ENCODE data around the gene MDC1. TPM values are rescaled to one million over a fixed set of nuclear protein-coding genes. Genes with fewer than 3 reads are reported as not detected.
"Not testable (repeated sequence)": the region's sequence is repeated elsewhere in the genome, so short reads cannot be mapped to it uniquely, and the experiment has no call there.

Gene MDC1
- total RNA-seq, 1 experiment from 2014 or later = 66.6 TPM

DNA sequence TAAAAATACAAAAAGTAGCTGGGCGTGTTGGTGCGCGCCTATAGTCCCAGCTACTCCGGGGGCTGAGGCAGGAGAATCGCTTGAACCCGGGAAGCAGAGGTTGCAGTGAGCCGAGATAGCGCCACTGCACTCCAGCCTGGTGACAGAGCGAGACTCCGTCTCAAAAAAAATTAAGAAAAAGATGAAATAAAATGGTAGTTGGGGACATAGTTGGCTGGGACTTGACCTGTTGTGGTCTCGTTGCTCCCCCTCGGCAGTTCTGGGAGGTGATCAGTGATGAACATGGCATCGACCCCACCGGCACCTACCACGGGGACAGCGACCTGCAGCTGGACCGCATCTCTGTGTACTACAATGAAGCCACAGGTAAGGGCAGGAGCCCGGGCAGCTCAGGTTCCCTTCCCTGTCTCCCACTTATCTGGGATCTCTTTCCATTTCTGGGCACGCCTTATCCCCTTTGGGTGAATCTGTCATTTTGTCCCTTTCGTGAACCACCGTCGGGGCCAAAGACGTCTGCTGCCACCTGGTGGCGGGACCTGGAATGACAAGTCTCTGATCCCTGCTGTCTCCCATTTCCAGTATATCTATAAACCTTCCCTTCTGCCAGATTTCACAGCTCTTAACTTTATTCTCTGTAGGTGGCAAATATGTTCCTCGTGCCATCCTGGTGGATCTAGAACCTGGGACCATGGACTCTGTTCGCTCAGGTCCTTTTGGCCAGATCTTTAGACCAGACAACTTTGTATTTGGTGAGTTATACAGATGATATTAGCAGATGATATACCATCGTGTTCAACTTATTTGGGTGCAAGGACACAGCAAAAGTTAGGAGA, 5.4 kb upstream of the MDC1 start:
- H3K4me3 Mint-ChIP-seq (ENCODE audit: low read depth, unreplicated experiment) = peak overlapping the region; percentile 92
- H3K4me1 Mint-ChIP-seq (ENCODE audit: low read depth, unreplicated experiment) = peaks cover 44% of the 10 kb centered on the region
- TF ChIP-seq, protein P1, sequence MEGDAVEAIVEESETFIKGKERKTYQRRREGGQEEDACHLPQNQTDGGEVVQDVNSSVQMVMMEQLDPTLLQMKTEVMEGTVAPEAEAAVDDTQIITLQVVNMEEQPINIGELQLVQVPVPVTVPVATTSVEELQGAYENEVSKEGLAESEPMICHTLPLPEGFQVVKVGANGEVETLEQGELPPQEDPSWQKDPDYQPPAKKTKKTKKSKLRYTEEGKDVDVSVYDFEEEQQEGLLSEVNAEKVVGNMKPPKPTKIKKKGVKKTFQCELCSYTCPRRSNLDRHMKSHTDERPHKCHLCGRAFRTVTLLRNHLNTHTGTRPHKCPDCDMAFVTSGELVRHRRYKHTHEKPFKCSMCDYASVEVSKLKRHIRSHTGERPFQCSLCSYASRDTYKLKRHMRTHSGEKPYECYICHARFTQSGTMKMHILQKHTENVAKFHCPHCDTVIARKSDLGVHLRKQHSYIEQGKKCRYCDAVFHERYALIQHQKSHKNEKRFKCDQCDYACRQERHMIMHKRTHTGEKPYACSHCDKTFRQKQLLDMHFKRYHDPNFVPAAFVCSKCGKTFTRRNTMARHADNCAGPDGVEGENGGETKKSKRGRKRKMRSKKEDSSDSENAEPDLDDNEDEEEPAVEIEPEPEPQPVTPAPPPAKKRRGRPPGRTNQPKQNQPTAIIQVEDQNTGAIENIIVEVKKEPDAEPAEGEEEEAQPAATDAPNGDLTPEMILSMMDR (IDR thresholded peaks at IDR 0.05; ENCODE audit: unreplicated experiment) = peak; percentile 99
- DNase-seq = peak; percentile 90
- CTCF ChIA-PET = interaction anchor here (0.5 to 5.0 kb wide), 7 partner anchors 8 to 50 kb away, joined by 3 to 72 read pairs (median 7); partner anchors contain the start of genes DHX16 and NRM
- peak overlapping the region; percentile 86 for H3K27ac Mint-ChIP-seq (ENCODE audit: unreplicated experiment)
- peaks cover 93% of the 10 kb centered on the region for H3K36me3 Mint-ChIP-seq (ENCODE audit: insufficient read depth, unreplicated experiment)
- intact Hi-C loops (cut with micrococcal nuclease; ENCODE audit: unreplicated experiment) = loop anchor here (1.0 to 10.0 kb wide), 4 partner anchors 43 to 238 kb away; partner anchors contain the start of genes HLA-E, MRPS18B and PPP1R10
- H3K27me3 Mint-ChIP-seq (ENCODE audit: unreplicated experiment) = no peaks in the 10 kb centered on the region
- no TSS peak for BruUV-seq (replicated peaks)
- no peaks in the 10 kb centered on the region for H3K9me3 Mint-ChIP-seq (ENCODE audit: low read depth, unreplicated experiment)

DNA sequence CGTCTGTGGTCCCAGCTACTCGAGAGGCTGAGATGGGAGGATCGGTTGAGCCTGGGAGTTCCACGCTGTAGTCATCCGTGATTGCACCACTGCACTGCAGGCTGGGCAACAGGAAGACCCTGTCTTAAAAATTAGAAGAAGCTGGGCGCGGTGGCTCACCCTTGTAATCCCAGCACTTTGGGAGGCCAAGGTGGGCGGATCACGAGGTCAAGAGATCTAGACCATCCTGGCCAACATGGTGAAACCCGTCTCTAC, 4.9 kb upstream of the MDC1 start:
- not testable (repeated sequence) for BruUV-seq (replicated peaks); H3K9me3 Mint-ChIP-seq (ENCODE audit: low read depth, unreplicated experiment); DNase-seq; H3K27me3 Mint-ChIP-seq (ENCODE audit: unreplicated experiment)
- H3K27ac Mint-ChIP-seq (ENCODE audit: unreplicated experiment) = peak overlapping the region; percentile 86
- peaks cover 49% of the 10 kb centered on the region for H3K4me1 Mint-ChIP-seq (ENCODE audit: low read depth, unreplicated experiment)
- H3K36me3 Mint-ChIP-seq (ENCODE audit: insufficient read depth, unreplicated experiment) = peaks cover 93% of the 10 kb centered on the region
- CTCF ChIA-PET = interaction anchor here (0.5 to 5.0 kb wide), 7 partner anchors 9 to 49 kb away, joined by 3 to 72 read pairs (median 7); partner anchors contain the start of genes DHX16 and NRM
- H3K4me3 Mint-ChIP-seq (ENCODE audit: low read depth, unreplicated experiment) = peak overlapping the region; percentile 92
- intact Hi-C loops (cut with micrococcal nuclease; ENCODE audit: unreplicated experiment) = loop anchor here (1.0 to 10.0 kb wide), 4 partner anchors 43 to 237 kb away; partner anchors contain the start of genes HLA-E, MRPS18B and PPP1R10

DNA sequence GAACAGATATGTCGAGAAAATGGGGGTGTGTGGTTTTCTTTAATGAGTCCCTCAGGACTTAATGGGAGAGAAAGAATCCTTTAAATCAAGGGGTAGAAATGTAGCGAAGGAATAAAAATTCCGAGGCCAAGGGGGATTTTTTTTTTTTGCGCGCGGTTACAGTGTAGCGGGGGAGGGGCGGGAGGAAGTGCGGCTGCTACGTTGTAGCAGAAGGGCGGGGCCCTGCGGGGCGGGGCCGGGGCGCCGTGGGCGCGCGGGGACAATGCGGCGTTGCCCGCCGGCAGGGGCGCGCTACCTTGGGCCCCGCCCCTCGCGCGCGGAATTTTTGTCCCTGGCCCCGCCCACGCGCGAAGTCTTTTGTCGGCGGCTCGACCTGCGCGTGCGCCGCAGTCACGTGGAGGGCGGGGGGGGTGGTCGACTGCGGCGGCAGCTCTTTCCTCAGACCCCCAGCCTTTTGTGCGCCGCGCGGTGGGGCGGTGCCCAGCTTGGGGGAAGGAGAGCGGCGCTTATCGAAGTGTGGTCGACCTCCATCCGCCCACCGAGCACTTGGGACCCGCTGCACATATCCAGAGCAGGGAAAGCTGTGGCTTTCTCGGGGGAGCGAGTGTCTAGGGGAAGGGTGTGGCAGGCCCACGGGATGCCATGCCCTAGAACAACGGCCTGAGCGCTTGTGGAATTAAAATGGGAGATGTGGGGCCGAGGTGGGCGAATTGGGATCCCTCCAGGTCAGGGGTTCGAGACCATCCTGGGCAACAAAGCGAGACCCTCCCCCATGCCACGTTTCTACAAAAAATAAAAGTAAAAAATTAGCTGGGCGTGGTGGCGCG, 4.3 kb upstream of the MDC1 start:
- TF ChIP-seq, protein P1 (IDR thresholded peaks at IDR 0.05; ENCODE audit: unreplicated experiment) = peak; percentile 51
- Mint-ChIP-seq H3K4me3 (ENCODE audit: low read depth, unreplicated experiment) (peak overlapping the region; percentile 92), H3K27ac (ENCODE audit: unreplicated experiment) (peak overlapping the region; percentile 86), H3K4me1 (ENCODE audit: low read depth, unreplicated experiment) (peaks cover 55% of the 10 kb centered on the region), H3K36me3 (ENCODE audit: insufficient read depth, unreplicated experiment) (peaks cover 93% of the 10 kb centered on the region), H3K9me3 (ENCODE audit: low read depth, unreplicated experiment) (peaks cover 3% of the 10 kb centered on the region), H3K27me3 (ENCODE audit: unreplicated experiment) (no peaks in the 10 kb centered on the region)
- intact Hi-C loops (cut with micrococcal nuclease; ENCODE audit: unreplicated experiment) = loop anchor here (1.0 to 10.0 kb wide), 4 partner anchors 42 to 237 kb away; partner anchors contain the start of genes HLA-E, MRPS18B and PPP1R10
- CTCF ChIA-PET = interaction anchor here (0.5 to 5.0 kb wide), 7 partner anchors 10 to 362 kb away, joined by 3 to 72 read pairs (median 7); partner anchors contain the start of genes DHX16 and NRM
- BruUV-seq (replicated peaks) = no TSS peak
- DNase-seq = peak; percentile 97

DNA sequence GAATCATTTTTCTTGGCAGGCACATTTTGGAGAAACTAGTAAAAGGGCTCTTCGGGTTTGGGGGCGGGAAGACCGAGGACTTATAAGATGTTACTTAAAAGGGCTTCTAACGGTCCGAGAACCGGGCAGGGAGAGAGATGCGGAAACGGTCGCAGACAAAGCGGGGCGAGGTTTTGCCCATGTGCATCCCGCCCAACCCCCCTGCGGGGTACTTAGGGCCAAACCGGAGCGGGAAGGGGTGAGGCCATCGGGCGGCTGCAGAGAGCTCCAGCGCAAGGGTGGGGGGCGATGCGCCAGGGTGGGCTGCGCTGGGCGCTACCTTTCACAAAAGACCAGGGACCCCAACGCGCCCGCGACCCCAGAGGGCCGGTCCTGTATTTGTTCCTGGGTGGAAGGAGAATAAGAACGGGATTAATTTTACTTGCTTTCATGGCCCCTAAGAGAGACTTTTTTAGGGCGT, 3.7 kb upstream of the MDC1 start:
- Mint-ChIP-seq H3K9me3 (ENCODE audit: low read depth, unreplicated experiment) (peaks cover 3% of the 10 kb centered on the region), H3K4me1 (ENCODE audit: low read depth, unreplicated experiment) (peaks cover 61% of the 10 kb centered on the region), H3K36me3 (ENCODE audit: insufficient read depth, unreplicated experiment) (peaks cover 87% of the 10 kb centered on the region), H3K27ac (ENCODE audit: unreplicated experiment) (peak overlapping the region; percentile 86), H3K4me3 (ENCODE audit: low read depth, unreplicated experiment) (peak overlapping the region; percentile 92), H3K27me3 (ENCODE audit: unreplicated experiment) (no peaks in the 10 kb centered on the region)
- no TSS peak for BruUV-seq (replicated peaks)
- CTCF ChIA-PET = interaction anchor here (0.5 to 5.0 kb wide), 5 partner anchors 10 to 362 kb away, joined by 3 to 72 read pairs (median 12); partner anchors contain the start of gene NRM
- intact Hi-C loops (cut with micrococcal nuclease; ENCODE audit: unreplicated experiment) = loop anchor here (5.0 to 10.0 kb wide), 3 partner anchors 103 to 236 kb away; partner anchors contain the start of genes HLA-E, MRPS18B and PPP1R10
- DNase-seq = peak; percentile 75
- TF ChIP-seq, protein P1 (IDR thresholded peaks at IDR 0.05; ENCODE audit: unreplicated experiment) = no peak
